Nephron progenitor cell (in vitro differentiated cells): ENCODE results near the gene PTPRK.

Source experiments
- DNase-seq: peaks from one replicate; pipeline ENCODE4 v3.0.0; 2021
- H3K27ac Mint-ChIP-seq: 2 replicates; pipeline ENCODE4 v1.8.0; 2021; ENCODE audit warnings: mild to moderate bottlenecking, moderate library complexity, mixed read lengths
- H3K27me3 Mint-ChIP-seq: 2 replicates; pipeline ENCODE4 v1.8.0; 2021; ENCODE audit warnings: mild to moderate bottlenecking, low read depth, mixed read lengths; ENCODE audit not compliant: poor library complexity
- H3K36me3 Mint-ChIP-seq: 2 replicates; pipeline ENCODE4 v1.8.0; 2021; ENCODE audit warnings: low read depth, mixed read lengths
- H3K4me1 Mint-ChIP-seq: 2 replicates; pipeline ENCODE4 v1.8.0; 2021; ENCODE audit warnings: mixed read lengths
- H3K4me3 Mint-ChIP-seq: 2 replicates; pipeline ENCODE4 v1.8.0; 2021; ENCODE audit warnings: mild to moderate bottlenecking, moderate library complexity, mixed read lengths
- H3K9me3 Mint-ChIP-seq: 2 replicates; pipeline ENCODE4 v1.8.0; 2021; ENCODE audit warnings: mild to moderate bottlenecking, moderate library complexity, mixed read lengths
- CTCF ChIP-seq: fragments of 200-600 bp; sonication (generic); IDR thresholded peaks from 2 replicates; pipeline ENCODE4 v1.5.0; 2021; ENCODE audit warnings: antibody characterized with exemption

The PTPRK gene

GRCh38 chr6:128302942-128303341 is 217.5 kb downstream of the PTPRK start:
- Mint-ChIP-seq H3K4me3 (no peak overlapping the region), H3K9me3 (peaks cover 37% of the 10 kb centered on the region), H3K27ac (peak overlapping the region; percentile 9), H3K27me3 (no peaks in the 10 kb centered on the region), H3K4me1 (no peaks in the 10 kb centered on the region), H3K36me3 (peaks cover 35% of the 10 kb centered on the region)
- TF ChIP-seq CTCF, result no peak
- no peak for DNase-seq

- H3K36me3 Mint-ChIP-seq, result peaks cover 35% of the 10 kb centered on the region
- no peaks in the 10 kb centered on the region for H3K27me3 Mint-ChIP-seq
Measured at GRCh38 chr6:128295670-128296069, 224.7 kb downstream of the PTPRK start.

DNA sequence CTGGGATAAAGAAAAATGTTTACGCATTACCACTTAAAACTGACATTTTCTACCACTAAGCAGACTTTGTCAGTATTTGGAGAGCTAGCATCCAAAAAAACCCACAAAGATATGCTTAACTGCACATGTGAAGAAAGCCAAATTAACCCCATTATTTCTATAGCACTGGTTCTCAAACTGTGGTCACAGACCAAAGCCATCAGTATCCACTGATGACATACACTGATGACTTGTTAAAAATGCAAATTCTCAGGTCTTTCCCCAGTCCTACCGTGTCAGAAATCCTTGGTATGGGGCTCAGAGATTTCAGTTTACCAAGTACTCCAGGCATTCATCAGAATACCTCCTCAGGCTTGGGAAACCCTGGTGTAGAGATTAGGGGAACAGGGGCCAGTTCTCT is 230.2 kb downstream of the PTPRK start:
- Mint-ChIP-seq H3K9me3 (peaks cover 11% of the 10 kb centered on the region), H3K4me3 (no peak overlapping the region), H3K27me3 (no peaks in the 10 kb centered on the region), H3K4me1 (peaks cover 7% of the 10 kb centered on the region), H3K36me3 (peaks cover 36% of the 10 kb centered on the region), H3K27ac (no peak overlapping the region)
- no peak for TF ChIP-seq CTCF
- DNase-seq, result no peak

More at GRCh38 chr6:128295670-128296069, 224.7 kb downstream of the PTPRK start:
- DNase-seq, result no peak
- Mint-ChIP-seq H3K27ac (no peak overlapping the region), H3K4me1 (no peaks in the 10 kb centered on the region), H3K9me3 (peaks cover 30% of the 10 kb centered on the region), H3K4me3 (no peak overlapping the region)
- no peak for TF ChIP-seq CTCF

DNA sequence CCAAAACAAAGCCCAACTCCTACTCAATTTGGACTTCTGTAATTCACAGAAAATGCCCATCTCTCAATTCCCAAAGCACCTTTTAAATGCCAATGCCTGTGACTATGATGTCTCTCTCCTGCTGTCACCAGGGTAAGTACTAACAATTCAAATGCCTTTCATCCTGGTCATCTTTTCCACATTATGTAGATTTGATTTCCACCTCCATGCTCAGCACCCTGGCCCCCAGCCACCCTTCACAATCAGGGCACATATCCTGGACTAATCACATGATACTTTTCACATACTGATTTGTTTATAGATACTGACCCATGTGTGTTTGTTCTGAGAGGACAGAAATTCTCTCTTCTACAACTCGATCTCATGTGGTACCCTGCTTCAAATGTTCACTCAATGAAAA is 236.3 kb downstream of the PTPRK start:
- Mint-ChIP-seq H3K9me3 (peaks cover 11% of the 10 kb centered on the region), H3K4me1 (peaks cover 62% of the 10 kb centered on the region), H3K27me3 (no peaks in the 10 kb centered on the region), H3K36me3 (peaks cover 23% of the 10 kb centered on the region), H3K27ac (no peak overlapping the region), H3K4me3 (peak overlapping the region; percentile 26)
- TF ChIP-seq CTCF, result no peak
- no peak for DNase-seq

DNA sequence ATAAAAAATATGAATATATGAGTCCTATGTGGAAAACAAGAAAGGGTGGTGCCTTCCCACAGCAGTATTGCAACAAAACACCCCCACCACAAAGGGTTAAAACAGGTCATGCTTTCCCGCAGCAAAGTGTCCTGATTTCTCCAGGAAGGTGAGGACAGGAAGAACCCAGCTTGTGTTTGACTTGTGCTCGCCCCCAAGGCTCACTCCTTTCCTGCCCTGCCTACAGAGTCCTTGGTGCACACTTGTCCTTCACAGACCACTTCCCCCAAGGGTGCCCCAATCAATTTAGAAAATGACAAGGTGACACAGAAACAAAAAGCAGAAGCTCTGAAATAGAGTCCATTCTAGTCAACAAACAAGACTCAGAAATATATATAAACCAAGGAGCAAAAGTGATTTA is 237.4 kb downstream of the PTPRK start:
- Mint-ChIP-seq H3K27me3 (no peaks in the 10 kb centered on the region), H3K4me1 (peaks cover 72% of the 10 kb centered on the region), H3K9me3 (peaks cover 11% of the 10 kb centered on the region), H3K4me3 (peak overlapping the region; percentile 26), H3K36me3 (peaks cover 23% of the 10 kb centered on the region), H3K27ac (peak overlapping the region; percentile 6)
- no peak for DNase-seq
- no peak for TF ChIP-seq CTCF

DNA sequence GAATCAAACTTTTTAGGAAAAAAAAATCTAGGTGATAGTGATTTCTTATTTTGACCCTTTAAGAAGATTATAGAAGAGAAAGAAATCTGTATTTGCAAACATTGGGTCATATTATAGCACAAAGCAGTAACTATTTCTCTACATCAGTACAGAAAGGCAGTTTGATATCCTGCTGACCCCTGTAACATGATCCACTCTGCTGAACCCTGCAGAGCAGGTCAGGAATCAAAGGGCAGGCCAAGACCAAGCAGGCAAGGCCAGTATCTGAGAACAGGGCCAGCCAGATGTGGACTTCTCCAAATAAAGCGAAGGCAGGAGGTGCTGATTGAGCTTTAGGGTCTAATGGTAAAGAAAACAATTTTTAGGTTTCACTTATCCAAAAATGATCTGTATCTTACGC is 239.4 kb downstream of the PTPRK start:
- H3K27ac Mint-ChIP-seq, result peak overlapping the region; percentile 97
- H3K36me3 Mint-ChIP-seq, result peaks cover 3% of the 10 kb centered on the region
- peak; percentile 42 for DNase-seq
- peaks cover 86% of the 10 kb centered on the region for H3K4me1 Mint-ChIP-seq
- H3K27me3 Mint-ChIP-seq, result no peaks in the 10 kb centered on the region
- peaks cover 2% of the 10 kb centered on the region for H3K9me3 Mint-ChIP-seq
- H3K4me3 Mint-ChIP-seq, result peak overlapping the region; percentile 61
- no peak for TF ChIP-seq CTCF
